ENCODE results near the gene KSR2.

- TF ChIP-seq NFE2L2 (IDR thresholded peaks at IDR 0.05; ENCODE audit: low read depth, low read length) (no peak), POLR2A (IDR thresholded peaks at IDR 0.05; ENCODE audit: low read depth, low read length) (no peak)
Measured at GRCh38 chr12:117526757-117527478, 441.9 kb downstream of the KSR2 start.

Measured in IMR-90 (cell line).